Ovary (tissue), 3 donors: ENCODE measurements around the gene RPS15.

Experiments
- POLR2A ChIP-seq: fragments of 450-650 bp; IDR thresholded peaks from one replicate; pipeline ENCODE4 v1.6.1; 2017; ENCODE audit warnings: antibody characterized with exemption, mild to moderate bottlenecking, moderate library complexity
- TF ChIP-seq, protein P1 (sequence below), 3 donors: fragments of 450-650 bp in 2 of 3; fragments of 200-600 bp in 1 of 3; IDR thresholded peaks; one replicate each; pipeline versions ENCODE4 v1.5.1 to v1.8.0; 2016 to 2022; ENCODE audit warnings: antibody characterized with exemption in 3 of 3, mild to moderate bottlenecking in 1 of 3
- donor health status: DM: no; HTN: no; CAD: no.

DNA sequence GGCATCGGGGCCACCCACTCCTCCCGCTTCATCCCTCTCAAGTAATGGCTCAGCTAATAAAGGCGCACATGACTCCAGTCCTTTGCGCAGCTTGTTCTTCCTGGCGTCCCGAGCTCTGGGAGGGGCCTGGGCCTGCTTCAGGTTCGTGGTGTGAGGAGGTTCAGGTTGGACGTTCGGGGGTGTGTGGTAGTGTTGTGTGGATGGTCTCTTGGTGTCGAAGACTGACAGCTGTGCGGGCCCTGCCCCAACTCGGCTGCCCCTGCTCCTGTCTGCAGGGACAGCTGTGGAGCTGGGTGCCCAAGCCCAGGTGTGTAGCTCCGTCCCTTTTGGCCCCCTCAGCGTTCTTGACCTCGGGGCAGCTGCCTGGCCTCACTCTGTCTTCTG is 2.2 kb downstream of the RPS15 start:
- TF ChIP-seq, protein P1, sequence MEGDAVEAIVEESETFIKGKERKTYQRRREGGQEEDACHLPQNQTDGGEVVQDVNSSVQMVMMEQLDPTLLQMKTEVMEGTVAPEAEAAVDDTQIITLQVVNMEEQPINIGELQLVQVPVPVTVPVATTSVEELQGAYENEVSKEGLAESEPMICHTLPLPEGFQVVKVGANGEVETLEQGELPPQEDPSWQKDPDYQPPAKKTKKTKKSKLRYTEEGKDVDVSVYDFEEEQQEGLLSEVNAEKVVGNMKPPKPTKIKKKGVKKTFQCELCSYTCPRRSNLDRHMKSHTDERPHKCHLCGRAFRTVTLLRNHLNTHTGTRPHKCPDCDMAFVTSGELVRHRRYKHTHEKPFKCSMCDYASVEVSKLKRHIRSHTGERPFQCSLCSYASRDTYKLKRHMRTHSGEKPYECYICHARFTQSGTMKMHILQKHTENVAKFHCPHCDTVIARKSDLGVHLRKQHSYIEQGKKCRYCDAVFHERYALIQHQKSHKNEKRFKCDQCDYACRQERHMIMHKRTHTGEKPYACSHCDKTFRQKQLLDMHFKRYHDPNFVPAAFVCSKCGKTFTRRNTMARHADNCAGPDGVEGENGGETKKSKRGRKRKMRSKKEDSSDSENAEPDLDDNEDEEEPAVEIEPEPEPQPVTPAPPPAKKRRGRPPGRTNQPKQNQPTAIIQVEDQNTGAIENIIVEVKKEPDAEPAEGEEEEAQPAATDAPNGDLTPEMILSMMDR (IDR thresholded peaks at IDR 0.05), result no peak
- no peak for TF ChIP-seq POLR2A
